Progenitor cell of endocrine pancreas (in vitro differentiated cells): ENCODE measurements around the gene C19orf73. TPM values are rescaled to one million over a fixed set of nuclear protein-coding genes. Genes with fewer than 3 reads are reported as not detected.

Source experiments
- DNase-seq: peaks from one replicate; pipeline ENCODE4 v3.0.0; 2021; ENCODE audit warnings: low spot score; ENCODE audit not compliant: unreplicated experiment
- H3K27ac Mint-ChIP-seq: 2 replicates; pipeline ENCODE4 v1.8.0; 2021; ENCODE audit warnings: mild to moderate bottlenecking, moderate library complexity, mixed read lengths
- H3K27me3 Mint-ChIP-seq: 2 replicates; pipeline ENCODE4 v1.8.0; 2021; ENCODE audit warnings: mixed read lengths
- H3K36me3 Mint-ChIP-seq: 2 replicates; pipeline ENCODE4 v1.8.0; 2022; ENCODE audit warnings: mixed read lengths; ENCODE audit not compliant: insufficient read depth
- H3K4me1 Mint-ChIP-seq: 2 replicates; pipeline ENCODE4 v1.8.0; 2021; ENCODE audit warnings: low read depth, mixed read lengths
- H3K4me3 Mint-ChIP-seq: 2 replicates; pipeline ENCODE4 v1.8.0; 2021; ENCODE audit warnings: low read depth, mild to moderate bottlenecking, moderate library complexity, mixed read lengths
- H3K9me3 Mint-ChIP-seq: 2 replicates; pipeline ENCODE4 v1.8.0; 2021; ENCODE audit warnings: low read depth, mixed read lengths
- CTCF ChIP-seq: fragments of 200-600 bp; sonication (generic); IDR thresholded peaks from one replicate; pipeline ENCODE4 v1.5.0; 2021; ENCODE audit warnings: antibody characterized with exemption, mild to moderate bottlenecking; ENCODE audit not compliant: unreplicated experiment
- total RNA-seq: library from RNA; stranded (reverse); gene quantifications from 2 replicates; pipeline ENCODE4 v1.2.1, GENCODE V29; 2021

C19orf73 gene
- total RNA-seq, 1 donor from 2014 or later = 1.5 TPM

- Mint-ChIP-seq H3K27me3 (no peaks in the 10 kb centered on the region), H3K4me1 (peaks cover 4% of the 10 kb centered on the region), H3K4me3 (no peak overlapping the region), H3K36me3 (peaks cover 22% of the 10 kb centered on the region), H3K9me3 (no peaks in the 10 kb centered on the region), H3K27ac (no peak overlapping the region)
- DNase-seq = no peak
- TF ChIP-seq CTCF = no peak
Measured at GRCh38 chr19:49109569-49110233, 9.2 kb downstream of the C19orf73 start.

GRCh38 chr19:49109051-49109450 lies 9.9 kb downstream of the C19orf73 start:
- Mint-ChIP-seq H3K4me3 (no peak overlapping the region), H3K27me3 (no peaks in the 10 kb centered on the region), H3K4me1 (peaks cover 4% of the 10 kb centered on the region), H3K27ac (peak overlapping the region; percentile 81), H3K9me3 (no peaks in the 10 kb centered on the region), H3K36me3 (peaks cover 22% of the 10 kb centered on the region)
- DNase-seq = no peak
- TF ChIP-seq CTCF = no peak

- Mint-ChIP-seq H3K9me3 (no peaks in the 10 kb centered on the region), H3K27ac (no peak overlapping the region), H3K4me1 (no peaks in the 10 kb centered on the region), H3K4me3 (no peak overlapping the region), H3K36me3 (peaks cover 22% of the 10 kb centered on the region), H3K27me3 (no peaks in the 10 kb centered on the region)
- TF ChIP-seq CTCF = no peak
- no peak for DNase-seq
Measured at GRCh38 chr19:49107625-49108459, 11.1 kb downstream of the C19orf73 start.

GRCh38 chr19:49106648-49107135 lies 12.3 kb downstream of the C19orf73 start:
- no peaks in the 10 kb centered on the region for H3K9me3 Mint-ChIP-seq
- no peak overlapping the region for H3K4me3 Mint-ChIP-seq
- peak overlapping the region; percentile 83 for H3K27ac Mint-ChIP-seq
- H3K36me3 Mint-ChIP-seq = peaks cover 22% of the 10 kb centered on the region
- peak; percentile 85 for TF ChIP-seq CTCF
- DNase-seq = peak; percentile 48
- H3K27me3 Mint-ChIP-seq = no peaks in the 10 kb centered on the region
- H3K4me1 Mint-ChIP-seq = no peaks in the 10 kb centered on the region

GRCh38 chr19:49104229-49104864 lies 14.6 kb downstream of the C19orf73 start:
- Mint-ChIP-seq H3K4me1 (no peaks in the 10 kb centered on the region), H3K27ac (peak overlapping the region; percentile 76), H3K9me3 (no peaks in the 10 kb centered on the region), H3K4me3 (no peak overlapping the region), H3K27me3 (no peaks in the 10 kb centered on the region), H3K36me3 (peaks cover 31% of the 10 kb centered on the region)
- DNase-seq = no peak
- TF ChIP-seq CTCF = no peak
